Naive thymus-derived CD8-positive, alpha-beta T cell (primary cell): ENCODE results near the gene CALCOCO2. TPM values are rescaled to one million over a fixed set of nuclear protein-coding genes. Genes with fewer than 3 reads are reported as not detected.
A peak's percentile ranks its signal among the peaks of the same experiment; 100 is the strongest.
"Not testable (repeated sequence)": the region's sequence is repeated elsewhere in the genome, so short reads cannot be mapped to it uniquely, and the experiment has no call there.

Source experiments
- ATAC-seq, 2 donors: fragments of 150-1000 bp; cut with Tn5 transposase in 1 of 2; sonication (Bioruptor Pico), chemical (Tn5 transposase) in 1 of 2; 1 replicate in 1 of 2; 2 replicates in 1 of 2; pipeline ENCODE4 v1.10.0; 2021; ENCODE audit warnings: mild to moderate bottlenecking in 2 of 2, moderate library complexity in 2 of 2
- POLR2A ChIA-PET: fragments of 350-600 bp; sonication (Branson Sonifier 250); formaldehyde crosslinking; loops from one replicate; lab custom pipeline; 2021; ENCODE audit warnings: antibody characterized with exemption; lab: Charles Lee
- DNase-seq, 10 donors: peaks; one replicate each; pipeline versions ENCODE4 v3.0.0 to v3.0.0-alpha.2; 2020 to 2022
- H3K27ac Mint-ChIP-seq, 10 donors: one replicate each; pipeline ENCODE4 v1.8.0; 2020 to 2022; ENCODE audit warnings: mild to moderate bottlenecking in 10 of 10, mixed read lengths in 10 of 10, moderate library complexity in 4 of 10, inconsistent platforms in 1 of 10
- H3K27me3 Mint-ChIP-seq, 5 donors: one replicate each; pipeline ENCODE4 v1.8.0; 2021 to 2022; ENCODE audit warnings: mixed read lengths in 5 of 5
- H3K36me3 Mint-ChIP-seq, 3 donors: one replicate each; pipeline ENCODE4 v1.8.0; 2020 to 2022; ENCODE audit warnings: mixed read lengths in 3 of 3, mild to moderate bottlenecking in 2 of 3, inconsistent platforms in 1 of 3
- H3K4me1 Mint-ChIP-seq, 4 donors: one replicate each; pipeline ENCODE4 v1.8.0; 2021 to 2022; ENCODE audit warnings: mixed read lengths in 4 of 4
- H3K4me3 Mint-ChIP-seq, 10 donors: one replicate each; pipeline ENCODE4 v1.8.0; 2020 to 2022; ENCODE audit warnings: mild to moderate bottlenecking in 10 of 10, mixed read lengths in 10 of 10, moderate library complexity in 6 of 10, inconsistent platforms in 1 of 10
- H3K9me3 Mint-ChIP-seq, 9 donors: one replicate each; pipeline ENCODE4 v1.8.0; 2020 to 2022; ENCODE audit warnings: mixed read lengths in 9 of 9, mild to moderate bottlenecking in 3 of 9, inconsistent platforms in 1 of 9, moderate library complexity in 1 of 9
- polyA plus RNA-seq, 3 donors: library from polyadenylated mRNA; unstranded; fragments of 300-500 nt; fragmentation: Illumina TruSeq; gene quantifications; one replicate each; pipeline ENCODE4 v1.2.3, GENCODE V29; 2021
- total RNA-seq, 8 experiments: library from RNA in 2 of 8; stranded (reverse) in 2 of 8; gene quantifications; one replicate each; pipeline ENCODE4 v1.2.3 and lab custom pipeline; 2021 to 2026

CALCOCO2 gene
- total and polyA plus RNA-seq, 5 experiments from 2014 or later: 123 to 157 (median 133) TPM

GRCh38 chr17:48860456-48860855 is 29.6 kb downstream of the CALCOCO2 start:
- no peak overlapping the region for H3K27ac Mint-ChIP-seq
- no peaks in the 10 kb centered on the region for H3K27me3 Mint-ChIP-seq
- H3K36me3 Mint-ChIP-seq: peaks cover 4 to 82% (median 34%) of the 10 kb centered on the region in 3 donors
- POLR2A ChIA-PET: interaction anchor here (0.5 kb wide), 1 partner anchor 26 kb away, joined by 7 read pairs; no protein-coding TSS in a partner anchor
- ATAC-seq (no peak), DNase-seq (no peak)
- H3K4me1 Mint-ChIP-seq: no peaks in the 10 kb centered on the region
- no peaks in the 10 kb centered on the region for H3K9me3 Mint-ChIP-seq
- H3K4me3 Mint-ChIP-seq: no peak overlapping the region

- POLR2A ChIA-PET: no interaction called here
- Mint-ChIP-seq H3K4me1 (peaks cover 0 to 4% (median under 1%) of the 10 kb centered on the region in 4 donors), H3K36me3 (peaks cover 4 to 23% (median 13%) of the 10 kb centered on the region in 3 donors), H3K9me3 (no peaks in the 10 kb centered on the region), H3K27me3 (no peaks in the 10 kb centered on the region), H3K27ac (no peak overlapping the region), H3K4me3 (no peak overlapping the region)
- ATAC-seq (no peak), DNase-seq (no peak)
These were observed 38.2 kb downstream of the CALCOCO2 start for GRCh38 chr17:48868916-48869500.

- H3K27me3 Mint-ChIP-seq: no peaks in the 10 kb centered on the region
- POLR2A ChIA-PET: no interaction called here
- peaks cover 0 to 4% (median under 1%) of the 10 kb centered on the region in 4 donors for H3K4me1 Mint-ChIP-seq
- peaks cover 0 to 15% (median 7%) of the 10 kb centered on the region in 3 donors for H3K36me3 Mint-ChIP-seq
- DNase-seq (no peak), ATAC-seq (no peak)
- peak overlapping the region in 1 of 10 donors; percentile 77 for H3K27ac Mint-ChIP-seq
- H3K4me3 Mint-ChIP-seq: no peak overlapping the region
- no peaks in the 10 kb centered on the region for H3K9me3 Mint-ChIP-seq
These were observed 39.0 kb downstream of the CALCOCO2 start for GRCh38 chr17:48869821-48870318.

- POLR2A ChIA-PET: no interaction called here
These were observed 40.3 kb downstream of the CALCOCO2 start for GRCh38 chr17:48871035-48871550.

GRCh38 chr17:48871551-48872351 is 40.9 kb downstream of the CALCOCO2 start:
- DNase-seq (no peak), ATAC-seq (no peak)
- POLR2A ChIA-PET: no interaction called here
- Mint-ChIP-seq H3K4me3 (no peak overlapping the region), H3K36me3 (no peaks in the 10 kb centered on the region), H3K4me1 (peaks cover 0 to 4% (median under 1%) of the 10 kb centered on the region in 4 donors), H3K27ac (peak overlapping the region in 2 of 10 donors; percentile 52 to 66), H3K27me3 (peaks cover 0 to 5% (median 0%) of the 10 kb centered on the region in 5 donors), H3K9me3 (no peaks in the 10 kb centered on the region)

More at GRCh38 chr17:48871035-48871550, 40.3 kb downstream of the CALCOCO2 start:
- peaks cover 0 to 1% (median 0%) of the 10 kb centered on the region in 5 donors for H3K27me3 Mint-ChIP-seq
- H3K36me3 Mint-ChIP-seq: peaks cover 0 to 4% (median 1%) of the 10 kb centered on the region in 3 donors
- H3K9me3 Mint-ChIP-seq: no peaks in the 10 kb centered on the region
- H3K27ac Mint-ChIP-seq: peak overlapping the region in 1 of 10 donors; percentile 52
- H3K4me3 Mint-ChIP-seq: no peak overlapping the region
- DNase-seq (no peak), ATAC-seq (no peak)
- H3K4me1 Mint-ChIP-seq: peaks cover 0 to 4% (median under 1%) of the 10 kb centered on the region in 4 donors

GRCh38 chr17:48872409-48872808 is 41.6 kb downstream of the CALCOCO2 start:
- H3K4me3 Mint-ChIP-seq, H3K4me1 Mint-ChIP-seq, H3K27me3 Mint-ChIP-seq, H3K36me3 Mint-ChIP-seq, H3K9me3 Mint-ChIP-seq, POLR2A ChIA-PET, DNase-seq, ATAC-seq: not testable (repeated sequence)
- H3K27ac Mint-ChIP-seq: peak overlapping the region in 1 of 10 donors; percentile 66

- Mint-ChIP-seq H3K4me3 (no peak overlapping the region), H3K27ac (no peak overlapping the region), H3K4me1 (peaks cover 0 to 4% (median under 1%) of the 10 kb centered on the region in 4 donors), H3K27me3 (peaks cover 0 to 9% (median 2%) of the 10 kb centered on the region in 5 donors), H3K36me3 (no peaks in the 10 kb centered on the region), H3K9me3 (no peaks in the 10 kb centered on the region)
- ATAC-seq (no peak), DNase-seq (no peak)
- POLR2A ChIA-PET: no interaction called here
These were observed 42.4 kb downstream of the CALCOCO2 start for GRCh38 chr17:48873209-48873608.

GRCh38 chr17:48873696-48874443 is 43.0 kb downstream of the CALCOCO2 start:
- peaks cover 0 to 4% (median under 1%) of the 10 kb centered on the region in 4 donors for H3K4me1 Mint-ChIP-seq
- no peaks in the 10 kb centered on the region for H3K36me3 Mint-ChIP-seq
- no peaks in the 10 kb centered on the region for H3K9me3 Mint-ChIP-seq
- ATAC-seq (no peak), DNase-seq (no peak)
- no peak overlapping the region for H3K4me3 Mint-ChIP-seq
- POLR2A ChIA-PET: interaction anchor here (0.6 kb wide), 2 partner anchors 12 to 329 kb away, joined by 3 read pairs; no protein-coding TSS in a partner anchor
- H3K27ac Mint-ChIP-seq: peak overlapping the region in 1 of 10 donors; percentile 35
- peaks cover 0 to 9% (median 2%) of the 10 kb centered on the region in 5 donors for H3K27me3 Mint-ChIP-seq

- H3K27ac Mint-ChIP-seq: no peak overlapping the region
- ATAC-seq (peak; percentile 82 to 90), DNase-seq (peak in 9 of 10 donors; percentile 39 to 78 (median 63))
- H3K9me3 Mint-ChIP-seq: no peaks in the 10 kb centered on the region
- H3K4me3 Mint-ChIP-seq: no peak overlapping the region
- no peaks in the 10 kb centered on the region for H3K36me3 Mint-ChIP-seq
- H3K4me1 Mint-ChIP-seq: peaks cover 0 to 2% (median 0%) of the 10 kb centered on the region in 4 donors
- POLR2A ChIA-PET: interaction anchor here (0.6 to 1.6 kb wide), 9 partner anchors 28 to 201 kb away, joined by 3 to 15 read pairs (median 3); partner anchors contain the start of gene TTLL6
- H3K27me3 Mint-ChIP-seq: peaks cover 0 to 9% (median 2%) of the 10 kb centered on the region in 5 donors
These were observed 48.4 kb downstream of the CALCOCO2 start for GRCh38 chr17:48878920-48879898.

- H3K27me3 Mint-ChIP-seq: peaks cover 0 to 3% (median 2%) of the 10 kb centered on the region in 5 donors
- no peak for DNase-seq
- no peaks in the 10 kb centered on the region for H3K9me3 Mint-ChIP-seq
- H3K4me3 Mint-ChIP-seq: no peak overlapping the region
- peaks cover 0 to 6% (median 2%) of the 10 kb centered on the region in 4 donors for H3K4me1 Mint-ChIP-seq
- no peak for ATAC-seq
- no peaks in the 10 kb centered on the region for H3K36me3 Mint-ChIP-seq
- POLR2A ChIA-PET: interaction anchor here (0.6 kb wide), 2 partner anchors 349 to 535 kb away, joined by 3 to 4 read pairs; no protein-coding TSS in a partner anchor
- H3K27ac Mint-ChIP-seq: no peak overlapping the region
These were observed 51.4 kb downstream of the CALCOCO2 start for GRCh38 chr17:48882272-48882671.

- Mint-ChIP-seq H3K36me3 (no peaks in the 10 kb centered on the region), H3K9me3 (no peaks in the 10 kb centered on the region), H3K4me1 (peaks cover 0 to 6% (median 2%) of the 10 kb centered on the region in 4 donors), H3K4me3 (no peak overlapping the region), H3K27me3 (no peaks in the 10 kb centered on the region), H3K27ac (no peak overlapping the region)
- DNase-seq (no peak), ATAC-seq (no peak)
- POLR2A ChIA-PET: interaction anchor here (0.7 kb wide), 1 partner anchor 239 kb away, joined by 3 read pairs; no protein-coding TSS in a partner anchor
These were observed 52.3 kb downstream of the CALCOCO2 start for GRCh38 chr17:48883171-48883570.
